H1 (cell line): ENCODE results near the gene FFAR2. TPM values are rescaled to one million over a fixed set of nuclear protein-coding genes. Genes with fewer than 3 reads are reported as not detected.

ENCODE experiments used
- CTCF ChIA-PET: fragments of 300-600 bp; sonication (Branson Sonifier 250); formaldehyde crosslinking; loops from one replicate; lab custom pipeline; 2021; ENCODE audit not compliant: partially characterized antibody; lab: Charles Lee
- POLR2A ChIA-PET: fragments of 300-600 bp; sonication (Branson Sonifier 250); formaldehyde crosslinking; loops from one replicate; lab custom pipeline; 2021; ENCODE audit warnings: inconsistent platforms; ENCODE audit not compliant: partially characterized antibody; lab: Charles Lee
- DNase-seq, 2 experiments: peaks; one replicate each; pipeline versions ENCODE4 v3.0.0 to v3.0.0-alpha.2; 2010 to 2022; ENCODE audit warnings: low spot score in 2 of 2, low read depth in 1 of 2, mixed read lengths in 1 of 2
- FAIRE-seq: peaks from 2 replicates; lab custom pipeline; 2011; peaks lifted over from hg19 to GRCh38; lab: Jason Lieb, UNC
- H2AFZ ChIP-seq: 2 replicates; pipeline ENCODE4 v1.8.1; 2012; ENCODE audit warnings: low read length, inconsistent platforms
- H2AK5ac ChIP-seq: 2 replicates; pipeline ENCODE4 v1.6.1; 2013; ENCODE audit warnings: low read depth, low read length
- H2BK120ac ChIP-seq: replicated peaks from 2 replicates; pipeline ENCODE3; 2013; ENCODE audit warnings: low read depth, low read length, inconsistent platforms
- H2BK12ac ChIP-seq: 2 replicates; pipeline ENCODE4 v1.6.1; 2013; ENCODE audit warnings: low read depth, low read length
- H2BK15ac ChIP-seq: 2 replicates; pipeline ENCODE4 v1.6.1; 2013; ENCODE audit warnings: low read length
- H2BK20ac ChIP-seq: 2 replicates; pipeline ENCODE4 v1.6.1; 2013; ENCODE audit warnings: low read length
- H2BK5ac ChIP-seq: 2 replicates; pipeline ENCODE4 v1.6.1; 2013; ENCODE audit warnings: low read depth, low read length
- H3K14ac ChIP-seq: 2 replicates; pipeline ENCODE4 v1.6.1; 2013; ENCODE audit warnings: inconsistent platforms; ENCODE audit not compliant: insufficient read length
- H3K18ac ChIP-seq: 2 replicates; pipeline ENCODE4 v1.6.1; 2013; ENCODE audit warnings: low read length; ENCODE audit errors: extremely low read depth
- H3K23ac ChIP-seq: 2 replicates; pipeline ENCODE4 v1.6.1; 2013; ENCODE audit warnings: inconsistent platforms; ENCODE audit not compliant: insufficient read length
- H3K23me2 ChIP-seq: 2 replicates; pipeline ENCODE4 v1.6.1; 2013; ENCODE audit warnings: low read depth, low read length
- H3K27ac ChIP-seq: 2 replicates; pipeline ENCODE4 v1.6.1; 2011; ENCODE audit warnings: low read depth, low read length, inconsistent platforms
- H3K27me3 ChIP-seq, 4 experiments: replicated peaks in 1 of 4; 1 replicate in 1 of 4; 2 replicates in 3 of 4; pipeline versions ENCODE4 v1.6.1 to v1.8.1; 2011 to 2013; ENCODE audit warnings: low read length in 3 of 4, mild to moderate bottlenecking in 3 of 4, inconsistent platforms in 2 of 4, mixed read lengths in 2 of 4, moderate library complexity in 1 of 4; ENCODE audit not compliant: control insufficient read depth in 3 of 4, insufficient read depth in 3 of 4; ENCODE audit errors: extremely low read depth in 1 of 4
- H3K36me3 ChIP-seq, 4 experiments: 2 replicates each; pipeline versions ENCODE4 v1.6.1 to v1.8.1; 2011 to 2013; ENCODE audit warnings: mild to moderate bottlenecking in 4 of 4, low read length in 3 of 4, moderate library complexity in 2 of 4, control low read depth in 1 of 4, inconsistent platforms in 1 of 4; ENCODE audit not compliant: insufficient read depth in 4 of 4, control insufficient read depth in 2 of 4
- H3K4ac ChIP-seq: replicated peaks from 2 replicates; pipeline ENCODE3; 2013; ENCODE audit warnings: low read length, low read depth, mixed read lengths, inconsistent platforms; ENCODE audit not compliant: insufficient read length
- H3K4me1 ChIP-seq, 4 experiments: replicated peaks in 1 of 4; 1 replicate in 1 of 4; 2 replicates in 3 of 4; pipeline versions ENCODE4 v1.6.1 to v1.8.1; 2011 to 2013; ENCODE audit warnings: low read length in 3 of 4, inconsistent platforms in 2 of 4, mixed read lengths in 1 of 4; ENCODE audit not compliant: insufficient read depth in 4 of 4, control insufficient read depth in 3 of 4
- H3K4me2 ChIP-seq, 2 experiments: 2 replicates each; pipeline versions ENCODE4 v1.6.1 to v1.8.1; 2011 to 2013; ENCODE audit warnings: low read depth in 2 of 2, low read length in 2 of 2, control low read depth in 1 of 2, inconsistent platforms in 1 of 2, mild to moderate bottlenecking in 1 of 2; ENCODE audit not compliant: insufficient read depth in 1 of 2
- H3K4me3 ChIP-seq, 4 experiments: fragments of 200-600, 300-600 bp in 1 of 4; sonication (generic), shearing (Covaris generic), sonication (Bioruptor Twin) in 1 of 4; 2 replicates each; pipeline versions ENCODE4 v1.5.1 to v1.8.1; 2011 to 2016; ENCODE audit warnings: low read length in 4 of 4, low read depth in 3 of 4, control low read depth in 2 of 4, inconsistent platforms in 2 of 4, mild to moderate bottlenecking in 2 of 4, mixed read lengths in 1 of 4, moderate library complexity in 1 of 4; ENCODE audit not compliant: insufficient read depth in 2 of 4; ENCODE audit errors: extremely low read depth in 1 of 4
- H3K56ac ChIP-seq: replicated peaks from 2 replicates; pipeline ENCODE3; 2013; ENCODE audit warnings: low read depth, mild to moderate bottlenecking, mixed read lengths, low read length, inconsistent platforms; ENCODE audit not compliant: insufficient read length
- H3K79me1 ChIP-seq: 2 replicates; pipeline ENCODE4 v1.6.1; 2013; ENCODE audit warnings: low read depth, low read length, control low read depth
- H3K79me2 ChIP-seq, 2 experiments: 2 replicates each; pipeline versions ENCODE4 v1.6.1 to v1.8.1; 2012 to 2013; ENCODE audit warnings: low read length in 2 of 2, mild to moderate bottlenecking in 2 of 2, inconsistent platforms in 1 of 2; ENCODE audit not compliant: insufficient read depth in 2 of 2, control insufficient read depth in 1 of 2
- H3K9ac ChIP-seq, 4 experiments: replicated peaks in 1 of 4; 1 replicate in 1 of 4; 2 replicates in 3 of 4; pipeline versions ENCODE4 v1.6.1 to v1.8.1; 2011 to 2013; ENCODE audit warnings: low read depth in 3 of 4, low read length in 3 of 4, control low read depth in 2 of 4, mild to moderate bottlenecking in 2 of 4, moderate library complexity in 2 of 4, inconsistent platforms in 1 of 4; ENCODE audit errors: extremely low read depth in 1 of 4
- H3K9me3 ChIP-seq, 2 experiments: 2 replicates each; pipeline versions ENCODE4 v1.6.1 to v1.8.1; 2012 to 2013; ENCODE audit warnings: mild to moderate bottlenecking in 2 of 2, moderate library complexity in 2 of 2, control low read depth in 1 of 2, inconsistent platforms in 1 of 2, low read depth in 1 of 2, low read length in 1 of 2, mixed read lengths in 1 of 2; ENCODE audit not compliant: insufficient read depth in 2 of 2
- H4K20me1 ChIP-seq, 2 experiments: replicated peaks in 1 of 2; 2 replicates each; pipeline versions ENCODE3 to v1.8.1; 2011 to 2013; ENCODE audit warnings: inconsistent platforms in 2 of 2, low read length in 2 of 2, mild to moderate bottlenecking in 1 of 2; ENCODE audit not compliant: insufficient read depth in 2 of 2, control insufficient read depth in 1 of 2
- H4K5ac ChIP-seq: 2 replicates; pipeline ENCODE4 v1.6.1; 2013; ENCODE audit warnings: low read length, low read depth, mixed read lengths, inconsistent platforms; ENCODE audit not compliant: insufficient read length
- H4K8ac ChIP-seq: 2 replicates; pipeline ENCODE4 v1.8.0; 2013; ENCODE audit warnings: mild to moderate bottlenecking, moderate library complexity, low read length, inconsistent platforms; ENCODE audit not compliant: insufficient read depth; ENCODE audit errors: extremely low read depth
- H4K91ac ChIP-seq: replicated peaks from 2 replicates; pipeline ENCODE3; 2013; ENCODE audit warnings: low read length, mixed read lengths, inconsistent platforms; ENCODE audit not compliant: insufficient read length
- EGR1 ChIP-seq: IDR thresholded peaks from 2 replicates; pipeline ENCODE4 v1.6.1; 2011; ENCODE audit warnings: low read depth, low read length, borderline replicate concordance
- HDAC2 ChIP-seq, 2 experiments: fragments of 300-600 bp in 1 of 2; sonication (generic) in 1 of 2; IDR thresholded peaks; 2 replicates each; pipeline ENCODE4 v1.6.1; 2011 to 2012; ENCODE audit warnings: low read depth in 2 of 2, low read length in 2 of 2, mild to moderate bottlenecking in 2 of 2, moderate library complexity in 2 of 2, borderline replicate concordance in 1 of 2, inconsistent platforms in 1 of 2
- JUN ChIP-seq: IDR thresholded peaks from 2 replicates; pipeline ENCODE4 v1.6.1; 2011; ENCODE audit warnings: low read depth, mild to moderate bottlenecking, improper control_type of control experiment, low read length
- KDM1A ChIP-seq: fragments of 200-600, 300-600 bp; sonication (generic); IDR thresholded peaks from 2 replicates; pipeline ENCODE4 v1.7.1; 2016; ENCODE audit warnings: mild to moderate bottlenecking, low read length, borderline replicate concordance
- WGBS, 2 experiments: shearing (Covaris generic) in 1 of 2; methylation state at CpG; one replicate each; pipeline versions ENCODE4 v1.1.6 to v1.1.7; 2013 to 2015; ENCODE audit warnings: low lambda C conversion rate in 2 of 2, mixed read lengths in 2 of 2, inconsistent platforms in 1 of 2, low coverage in 1 of 2, missing lambda C conversion rate in 1 of 2; ENCODE audit not compliant: insufficient replicate concordance in 2 of 2, insufficient coverage in 1 of 2, insufficient read length in 1 of 2; ENCODE audit errors: extremely low coverage in 1 of 2, missing lambda C conversion rate in 1 of 2; 5-methylcytosine and 5-hydroxymethylcytosine counted together
- polyA plus RNA-seq, 7 experiments: library from polyadenylated mRNA; depleted of rRNA in 3 of 7; stranded (reverse) in 5 of 7; unstranded in 2 of 7; fragments of >200 nt in 5 of 7; fragments of 200-250 nt in 2 of 7; gene quantifications; 1 replicate in 5 of 7; 2 replicates in 1 of 7; 4 replicates in 1 of 7; pipeline versions ENCODE4 v1.2.1 to v1.2.3, GENCODE V29; 2011 to 2013; ENCODE audit warnings: missing spikeins in 2 of 7, mixed read lengths in 2 of 7
- total RNA-seq: library from RNA; stranded (reverse); fragmentation: NEBNext Ultra II Directional; extraction: Animal tissue kit (Norgen Biotek cat#: 25700); gene quantifications from 2 replicates; pipeline ENCODE4 v1.2.1, GENCODE V29; 2021

The FFAR2 gene
- total and polyA plus RNA-seq, 2 of the 8 experiments (the other 6 are each of a cell fraction or from before 2014, with no cell fraction given): not detected

DNA sequence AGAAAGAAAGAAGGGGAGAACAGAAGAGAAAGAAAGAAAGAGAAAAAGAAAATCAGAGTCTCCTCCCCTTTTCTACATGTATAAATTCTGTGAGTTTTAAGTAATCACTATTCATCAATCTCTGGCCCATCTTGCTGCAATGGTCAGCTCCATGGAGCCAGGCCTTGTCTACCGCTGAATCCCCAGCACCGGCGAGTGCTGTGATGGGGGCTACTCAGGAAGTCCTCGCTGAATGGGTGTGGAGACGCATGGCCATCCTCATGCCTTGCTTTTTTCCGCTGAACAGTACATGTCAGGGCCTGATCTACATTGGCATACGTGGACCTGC lies 47.3 kb upstream of the FFAR2 start:
- no peaks in the 10 kb centered on the region for H4K20me1 ChIP-seq
- H2BK20ac ChIP-seq: no peak overlapping the region
- H2AFZ ChIP-seq: no peak overlapping the region
- no peak overlapping the region for H3K9ac ChIP-seq
- no peaks in the 10 kb centered on the region; a peak in 1 of 7 replicates for H3K27me3 ChIP-seq
- no peak overlapping the region for H4K91ac ChIP-seq
- no peak overlapping the region for H3K18ac ChIP-seq
- H3K4me3 ChIP-seq: no peak overlapping the region
- CTCF ChIA-PET: no interaction called here
- POLR2A ChIA-PET: no interaction called here
- H4K8ac ChIP-seq: no peak overlapping the region
- DNase-seq (no peak), FAIRE-seq (no peak)
- no peaks in the 10 kb centered on the region for H3K79me1 ChIP-seq
- no peaks in the 10 kb centered on the region for H3K4me1 ChIP-seq
- no peak overlapping the region for H2BK5ac ChIP-seq
- no peak overlapping the region for H2BK12ac ChIP-seq
- H3K23ac ChIP-seq: no peak overlapping the region
- H3K36me3 ChIP-seq: no peaks in the 10 kb centered on the region; a peak in 1 of 8 replicates
- 89% methylated on average over 7 of the region's 7 CpGs; no CpG with 5 or more reads in 1 of the 2 experiments for WGBS, 2 experiments
- H3K56ac ChIP-seq: no peak overlapping the region
- H3K9me3 ChIP-seq: no peaks in the 10 kb centered on the region
- no peaks in the 10 kb centered on the region for H3K79me2 ChIP-seq
- H2BK15ac ChIP-seq: no peak overlapping the region
- H2BK120ac ChIP-seq: no peak overlapping the region
- no peak overlapping the region for H4K5ac ChIP-seq
- no peak overlapping the region for H3K4ac ChIP-seq
- H3K4me2 ChIP-seq: no peak overlapping the region
- H2AK5ac ChIP-seq: no peak overlapping the region
- no peaks in the 10 kb centered on the region for H3K23me2 ChIP-seq
- no peak overlapping the region for H3K27ac ChIP-seq
- no peak overlapping the region for H3K14ac ChIP-seq
- TF ChIP-seq HDAC2 (IDR thresholded peaks at IDR 0.05; ENCODE audit: borderline replicate concordance in 1 of 2, low read depth in 2 of 2, low read length in 2 of 2) (no peak), KDM1A (no peak), EGR1 (no peak), JUN (no peak)
